WTC11 (cell line): ENCODE measurements around the gene MRFAP1. TPM values are rescaled to one million over a fixed set of nuclear protein-coding genes. Genes with fewer than 3 reads are reported as not detected.
A peak's percentile ranks its signal among the peaks of the same experiment; 100 is the strongest.

Experiments
- ATAC-seq: fragments of 200-7000 bp; cut with Tn5 transposase; 2 replicates; pipeline ENCODE4 v1.10.0; 2021; ENCODE audit warnings: mild to moderate bottlenecking, moderate library complexity
- CTCF ChIA-PET: fragments of 300-600 bp; sonication (Branson Sonifier 250); formaldehyde crosslinking; loops from one replicate; lab custom pipeline; 2021; ENCODE audit warnings: antibody characterized with exemption; lab: Charles Lee
- POLR2A ChIA-PET: fragments of 350-600 bp; sonication (Branson Sonifier 250); formaldehyde crosslinking; loops from one replicate; lab custom pipeline; 2021; ENCODE audit warnings: antibody characterized with exemption; lab: Charles Lee
- DNase-seq: peaks from one replicate; pipeline ENCODE4 v3.0.0; 2021; ENCODE audit warnings: low spot score
- H3K27ac Mint-ChIP-seq: 2 replicates; pipeline ENCODE4 v1.8.0; 2021; ENCODE audit warnings: mixed read lengths
- H3K27me3 Mint-ChIP-seq: 2 replicates; pipeline ENCODE4 v1.8.0; 2021; ENCODE audit warnings: low read depth, mild to moderate bottlenecking, moderate library complexity, mixed read lengths
- H3K36me3 Mint-ChIP-seq: 2 replicates; pipeline ENCODE4 v1.8.0; 2021; ENCODE audit warnings: mixed read lengths
- H3K4me1 Mint-ChIP-seq: 2 replicates; pipeline ENCODE4 v1.8.0; 2022; ENCODE audit warnings: mixed read lengths
- H3K4me3 Mint-ChIP-seq: 2 replicates; pipeline ENCODE4 v1.8.0; 2021; ENCODE audit warnings: mild to moderate bottlenecking, moderate library complexity, mixed read lengths
- H3K9me3 Mint-ChIP-seq: 2 replicates; pipeline ENCODE4 v1.8.0; 2021; ENCODE audit warnings: mixed read lengths
- GABPB1 ChIP-seq: sonication (generic); formaldehyde crosslinking; IDR thresholded peaks from 2 replicates; pipeline ENCODE4 v1.8.1; 2023; ENCODE audit warnings: mild to moderate bottlenecking, missing genetic modification reagents
- HMGA2 ChIP-seq: fragments of 250-450 bp; sonication (Bioruptor Pico); IDR thresholded peaks from 2 replicates; pipeline ENCODE4 v1.4.0; 2021; ENCODE audit warnings: mild to moderate bottlenecking, moderate library complexity
- TP53 ChIP-seq: sonication (generic); formaldehyde crosslinking; IDR thresholded peaks from 2 replicates; pipeline ENCODE4 v1.8.1; 2023; ENCODE audit warnings: mild to moderate bottlenecking, missing genetic modification reagents
- total RNA-seq: library from RNA; stranded (reverse); gene quantifications from 3 replicates; pipeline ENCODE4 v1.2.3, GENCODE V29; 2021
- TF ChIP-seq, protein P1 (sequence below): sonication (generic); formaldehyde crosslinking; conservative IDR thresholded peaks from 2 replicates; pipeline ENCODE4 v1.8.1; 2022; ENCODE audit warnings: mild to moderate bottlenecking, missing genetic modification reagents
- TF ChIP-seq, protein P2 (sequence below): fragments of 250-450 bp; sonication (Bioruptor Pico); IDR thresholded peaks from 2 replicates; pipeline ENCODE4 v1.9.0; 2021; ENCODE audit warnings: mild to moderate bottlenecking
- TF ChIP-seq, protein P3 (sequence below): fragments of 200-600 bp; IDR thresholded peaks from 2 replicates; pipeline ENCODE4 v1.8.0; 2022; ENCODE audit warnings: antibody characterized with exemption
- TF ChIP-seq, protein P4 (sequence below): sonication (generic); formaldehyde crosslinking; IDR thresholded peaks from 2 replicates; pipeline ENCODE4 v1.8.1; 2023; ENCODE audit warnings: mild to moderate bottlenecking, moderate library complexity, missing genetic modification reagents
- TF ChIP-seq, protein P5 (sequence below): fragments of 250-450 bp; sonication (Bioruptor Pico); IDR thresholded peaks from 2 replicates; pipeline ENCODE4 v1.9.0; 2021; ENCODE audit warnings: mild to moderate bottlenecking
- TF ChIP-seq, protein P6 (sequence below): sonication (generic); formaldehyde crosslinking; IDR thresholded peaks from 2 replicates; pipeline ENCODE4 v1.8.1; 2023; ENCODE audit warnings: mild to moderate bottlenecking, missing genetic modification reagents, borderline replicate concordance

The MRFAP1 gene
- total RNA-seq, 1 experiment from 2014 or later = 319 TPM

DNA sequence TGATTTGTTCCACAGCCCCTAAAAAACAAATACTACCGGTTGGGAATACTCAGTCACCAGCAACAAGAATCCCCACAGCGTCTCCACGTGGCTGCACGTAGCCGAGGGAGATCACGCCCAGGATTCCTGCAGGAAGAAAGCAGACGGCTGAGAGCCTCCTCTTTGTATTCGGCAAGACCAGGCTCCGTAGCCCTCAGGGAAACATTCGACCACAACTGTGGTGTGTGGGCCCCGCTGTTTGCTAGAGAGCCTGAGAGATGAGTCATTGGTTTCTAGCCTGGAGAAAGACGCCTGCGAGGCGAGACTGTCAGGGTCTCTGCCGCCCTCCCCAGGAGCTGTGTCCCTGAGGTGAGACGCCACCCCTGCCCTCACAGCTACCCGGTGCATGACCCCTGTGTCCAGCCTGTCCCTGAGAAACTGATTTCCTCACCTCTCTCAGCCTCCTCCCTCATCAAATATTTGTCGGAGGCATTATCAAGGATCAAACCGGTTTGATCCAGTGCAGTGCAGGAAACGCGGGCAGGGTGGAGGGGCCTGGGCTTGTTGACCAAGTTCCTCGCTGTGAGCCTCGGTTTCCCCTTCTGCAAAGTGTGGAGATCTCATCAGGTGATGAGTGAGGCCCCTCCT, 48.5 kb downstream of the MRFAP1 start:
- POLR2A ChIA-PET = no interaction called here
- Mint-ChIP-seq H3K36me3 (no peaks in the 10 kb centered on the region), H3K4me1 (peaks cover 27% of the 10 kb centered on the region), H3K27ac (peak overlapping the region; percentile 77; the same call in 1 of the 2 replicates), H3K9me3 (peaks cover 5% of the 10 kb centered on the region)
- DNase-seq = peak; percentile 38
- CTCF ChIA-PET = interaction anchor here (0.6 to 5.1 kb wide), 11 partner anchors 8 to 1657 kb away, joined by 3 to 56 read pairs (median 10); partner anchors contain the start of genes BLOC1S4, MAN2B2 and MRFAP1L1
- TF ChIP-seq, protein P1, sequence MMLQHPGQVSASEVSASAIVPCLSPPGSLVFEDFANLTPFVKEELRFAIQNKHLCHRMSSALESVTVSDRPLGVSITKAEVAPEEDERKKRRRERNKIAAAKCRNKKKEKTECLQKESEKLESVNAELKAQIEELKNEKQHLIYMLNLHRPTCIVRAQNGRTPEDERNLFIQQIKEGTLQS (CRISPR knock-in tag) = no peak
- TF ChIP-seq, protein P2, sequence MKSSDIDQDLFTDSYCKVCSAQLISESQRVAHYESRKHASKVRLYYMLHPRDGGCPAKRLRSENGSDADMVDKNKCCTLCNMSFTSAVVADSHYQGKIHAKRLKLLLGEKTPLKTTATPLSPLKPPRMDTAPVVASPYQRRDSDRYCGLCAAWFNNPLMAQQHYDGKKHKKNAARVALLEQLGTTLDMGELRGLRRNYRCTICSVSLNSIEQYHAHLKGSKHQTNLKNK = no peak
- TF ChIP-seq GABPB1 (peak; percentile 26; the same call in 1 of the 2 replicates), HMGA2 (CRISPR knock-in tag) (no peak)
- TF ChIP-seq, protein P3, sequence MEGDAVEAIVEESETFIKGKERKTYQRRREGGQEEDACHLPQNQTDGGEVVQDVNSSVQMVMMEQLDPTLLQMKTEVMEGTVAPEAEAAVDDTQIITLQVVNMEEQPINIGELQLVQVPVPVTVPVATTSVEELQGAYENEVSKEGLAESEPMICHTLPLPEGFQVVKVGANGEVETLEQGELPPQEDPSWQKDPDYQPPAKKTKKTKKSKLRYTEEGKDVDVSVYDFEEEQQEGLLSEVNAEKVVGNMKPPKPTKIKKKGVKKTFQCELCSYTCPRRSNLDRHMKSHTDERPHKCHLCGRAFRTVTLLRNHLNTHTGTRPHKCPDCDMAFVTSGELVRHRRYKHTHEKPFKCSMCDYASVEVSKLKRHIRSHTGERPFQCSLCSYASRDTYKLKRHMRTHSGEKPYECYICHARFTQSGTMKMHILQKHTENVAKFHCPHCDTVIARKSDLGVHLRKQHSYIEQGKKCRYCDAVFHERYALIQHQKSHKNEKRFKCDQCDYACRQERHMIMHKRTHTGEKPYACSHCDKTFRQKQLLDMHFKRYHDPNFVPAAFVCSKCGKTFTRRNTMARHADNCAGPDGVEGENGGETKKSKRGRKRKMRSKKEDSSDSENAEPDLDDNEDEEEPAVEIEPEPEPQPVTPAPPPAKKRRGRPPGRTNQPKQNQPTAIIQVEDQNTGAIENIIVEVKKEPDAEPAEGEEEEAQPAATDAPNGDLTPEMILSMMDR = no peak
- TF ChIP-seq, protein P4, sequence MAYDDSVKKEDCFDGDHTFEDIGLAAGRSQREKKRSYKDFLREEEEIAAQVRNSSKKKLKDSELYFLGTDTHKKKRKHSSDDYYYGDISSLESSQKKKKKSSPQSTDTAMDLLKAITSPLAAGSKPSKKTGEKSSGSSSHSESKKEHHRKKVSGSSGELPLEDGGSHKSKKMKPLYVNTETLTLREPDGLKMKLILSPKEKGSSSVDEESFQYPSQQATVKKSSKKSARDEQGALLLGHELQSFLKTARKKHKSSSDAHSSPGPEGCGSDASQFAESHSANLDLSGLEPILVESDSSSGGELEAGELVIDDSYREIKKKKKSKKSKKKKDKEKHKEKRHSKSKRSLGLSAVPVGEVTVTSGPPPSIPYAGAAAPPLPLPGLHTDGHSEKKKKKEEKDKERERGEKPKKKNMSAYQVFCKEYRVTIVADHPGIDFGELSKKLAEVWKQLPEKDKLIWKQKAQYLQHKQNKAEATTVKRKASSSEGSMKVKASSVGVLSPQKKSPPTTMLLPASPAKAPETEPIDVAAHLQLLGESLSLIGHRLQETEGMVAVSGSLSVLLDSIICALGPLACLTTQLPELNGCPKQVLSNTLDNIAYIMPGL (CRISPR knock-in tag) = no peak
- TF ChIP-seq, protein P5, sequence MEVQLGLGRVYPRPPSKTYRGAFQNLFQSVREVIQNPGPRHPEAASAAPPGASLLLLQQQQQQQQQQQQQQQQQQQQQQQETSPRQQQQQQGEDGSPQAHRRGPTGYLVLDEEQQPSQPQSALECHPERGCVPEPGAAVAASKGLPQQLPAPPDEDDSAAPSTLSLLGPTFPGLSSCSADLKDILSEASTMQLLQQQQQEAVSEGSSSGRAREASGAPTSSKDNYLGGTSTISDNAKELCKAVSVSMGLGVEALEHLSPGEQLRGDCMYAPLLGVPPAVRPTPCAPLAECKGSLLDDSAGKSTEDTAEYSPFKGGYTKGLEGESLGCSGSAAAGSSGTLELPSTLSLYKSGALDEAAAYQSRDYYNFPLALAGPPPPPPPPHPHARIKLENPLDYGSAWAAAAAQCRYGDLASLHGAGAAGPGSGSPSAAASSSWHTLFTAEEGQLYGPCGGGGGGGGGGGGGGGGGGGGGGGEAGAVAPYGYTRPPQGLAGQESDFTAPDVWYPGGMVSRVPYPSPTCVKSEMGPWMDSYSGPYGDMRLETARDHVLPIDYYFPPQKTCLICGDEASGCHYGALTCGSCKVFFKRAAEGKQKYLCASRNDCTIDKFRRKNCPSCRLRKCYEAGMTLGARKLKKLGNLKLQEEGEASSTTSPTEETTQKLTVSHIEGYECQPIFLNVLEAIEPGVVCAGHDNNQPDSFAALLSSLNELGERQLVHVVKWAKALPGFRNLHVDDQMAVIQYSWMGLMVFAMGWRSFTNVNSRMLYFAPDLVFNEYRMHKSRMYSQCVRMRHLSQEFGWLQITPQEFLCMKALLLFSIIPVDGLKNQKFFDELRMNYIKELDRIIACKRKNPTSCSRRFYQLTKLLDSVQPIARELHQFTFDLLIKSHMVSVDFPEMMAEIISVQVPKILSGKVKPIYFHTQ = no peak
- TF ChIP-seq, protein P6, sequence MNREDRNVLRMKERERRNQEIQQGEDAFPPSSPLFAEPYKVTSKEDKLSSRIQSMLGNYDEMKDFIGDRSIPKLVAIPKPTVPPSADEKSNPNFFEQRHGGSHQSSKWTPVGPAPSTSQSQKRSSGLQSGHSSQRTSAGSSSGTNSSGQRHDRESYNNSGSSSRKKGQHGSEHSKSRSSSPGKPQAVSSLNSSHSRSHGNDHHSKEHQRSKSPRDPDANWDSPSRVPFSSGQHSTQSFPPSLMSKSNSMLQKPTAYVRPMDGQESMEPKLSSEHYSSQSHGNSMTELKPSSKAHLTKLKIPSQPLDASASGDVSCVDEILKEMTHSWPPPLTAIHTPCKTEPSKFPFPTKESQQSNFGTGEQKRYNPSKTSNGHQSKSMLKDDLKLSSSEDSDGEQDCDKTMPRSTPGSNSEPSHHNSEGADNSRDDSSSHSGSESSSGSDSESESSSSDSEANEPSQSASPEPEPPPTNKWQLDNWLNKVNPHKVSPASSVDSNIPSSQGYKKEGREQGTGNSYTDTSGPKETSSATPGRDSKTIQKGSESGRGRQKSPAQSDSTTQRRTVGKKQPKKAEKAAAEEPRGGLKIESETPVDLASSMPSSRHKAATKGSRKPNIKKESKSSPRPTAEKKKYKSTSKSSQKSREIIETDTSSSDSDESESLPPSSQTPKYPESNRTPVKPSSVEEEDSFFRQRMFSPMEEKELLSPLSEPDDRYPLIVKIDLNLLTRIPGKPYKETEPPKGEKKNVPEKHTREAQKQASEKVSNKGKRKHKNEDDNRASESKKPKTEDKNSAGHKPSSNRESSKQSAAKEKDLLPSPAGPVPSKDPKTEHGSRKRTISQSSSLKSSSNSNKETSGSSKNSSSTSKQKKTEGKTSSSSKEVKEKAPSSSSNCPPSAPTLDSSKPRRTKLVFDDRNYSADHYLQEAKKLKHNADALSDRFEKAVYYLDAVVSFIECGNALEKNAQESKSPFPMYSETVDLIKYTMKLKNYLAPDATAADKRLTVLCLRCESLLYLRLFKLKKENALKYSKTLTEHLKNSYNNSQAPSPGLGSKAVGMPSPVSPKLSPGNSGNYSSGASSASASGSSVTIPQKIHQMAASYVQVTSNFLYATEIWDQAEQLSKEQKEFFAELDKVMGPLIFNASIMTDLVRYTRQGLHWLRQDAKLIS = no peak
- TF ChIP-seq, all 79 proteins: peak for 1
- Mint-ChIP-seq H3K4me3 (no peak overlapping the region), H3K27me3 (peaks cover 4% of the 10 kb centered on the region; the same call in 1 of the 2 replicates)
- peak; percentile 41 for ATAC-seq

DNA sequence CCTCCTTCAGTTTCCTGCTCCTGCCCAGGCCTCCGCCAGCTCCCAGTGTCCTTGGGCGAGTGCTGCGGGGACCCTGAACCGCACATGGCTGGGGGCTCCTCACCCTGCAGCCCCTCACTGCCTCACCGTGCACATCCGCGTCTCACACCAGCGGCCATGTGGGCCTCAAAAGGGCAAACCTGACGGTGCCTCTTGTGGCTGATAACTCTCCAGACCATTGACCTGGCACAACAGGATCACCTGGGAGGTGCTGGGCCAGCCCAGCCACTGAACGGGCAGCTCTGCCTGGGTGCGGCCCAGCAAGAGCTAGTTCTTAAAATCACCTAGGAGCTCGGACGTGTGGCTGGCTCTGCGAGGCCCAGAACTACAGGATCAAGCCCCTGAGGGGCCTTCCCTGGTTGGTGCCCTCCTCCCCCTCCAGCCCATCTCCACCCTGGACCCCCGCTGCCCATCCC, 49.0 kb downstream of the MRFAP1 start:
- H3K27ac Mint-ChIP-seq = no peak overlapping the region
- peaks cover 4% of the 10 kb centered on the region; the same call in 1 of the 2 replicates for H3K27me3 Mint-ChIP-seq
- POLR2A ChIA-PET = no interaction called here
- peaks cover 5% of the 10 kb centered on the region for H3K9me3 Mint-ChIP-seq
- no peaks in the 10 kb centered on the region for H3K36me3 Mint-ChIP-seq
- H3K4me3 Mint-ChIP-seq = no peak overlapping the region
- TF ChIP-seq TP53 (CRISPR knock-in tag) = no peak
- CTCF ChIA-PET = interaction anchor here (0.6 to 5.1 kb wide), 16 partner anchors 8 to 1658 kb away, joined by 3 to 56 read pairs (median 6); partner anchors contain the start of genes BLOC1S4, MAN2B2 and MRFAP1L1
- DNase-seq (no peak), ATAC-seq (peak; percentile 6)
- H3K4me1 Mint-ChIP-seq = peaks cover 27% of the 10 kb centered on the region

Other genes starting within 250 kb of the MRFAP1 start
- 9.0 to 11.5 TPM (median 9.4 TPM) in 3 replicates for gene PPP2R2C, start 168.1 kb upstream of the MRFAP1 start, total RNA-seq
- gene MAN2B2, start 65.5 kb upstream of the MRFAP1 start, total RNA-seq = 6.3 to 8.0 TPM (median 7.5 TPM) in 3 replicates
- 0.55 TPM in 1 of 3 replicates, not detected in the others for gene S100P, start 53.2 kb downstream of the MRFAP1 start, total RNA-seq
- 52.0 to 56.9 TPM (median 54.4 TPM) in 3 replicates for gene MRFAP1L1, start 69.2 kb downstream of the MRFAP1 start, total RNA-seq
- gene BLOC1S4, start 75.5 kb downstream of the MRFAP1 start, total RNA-seq = 21.4 to 23.4 TPM (median 21.9 TPM) in 3 replicates
- gene KIAA0232, start 142.0 kb downstream of the MRFAP1 start, total RNA-seq = 18.5 to 23.2 TPM (median 21.0 TPM) in 3 replicates